ENCODE measurements around the gene CASP2. TPM values are rescaled to one million over a fixed set of nuclear protein-coding genes. Genes with fewer than 3 reads are reported as not detected.

The CASP2 gene
- total RNA-seq, 2 donors from 2014 or later, result 4.6 to 9.3 TPM

DNA sequence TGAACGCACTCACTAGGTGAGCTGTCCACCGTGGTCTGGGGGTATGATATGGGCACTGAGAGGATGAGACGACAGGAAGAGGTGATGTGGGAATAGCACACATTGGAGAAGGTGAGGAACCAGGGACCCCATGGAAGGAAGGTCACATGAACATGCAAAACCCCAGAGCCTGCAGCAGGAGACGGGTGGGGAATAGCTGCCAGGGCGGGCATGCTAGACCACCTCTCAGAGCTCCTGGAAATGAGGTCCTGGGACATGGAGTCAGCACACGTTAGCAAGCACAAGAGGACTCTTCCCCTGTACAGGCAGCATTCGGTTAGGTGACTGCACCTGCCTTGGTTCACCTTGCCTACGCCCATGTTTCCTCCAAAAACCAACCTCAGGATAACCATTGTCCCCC, 66.2 kb downstream of the CASP2 start:
- Histone ChIP-seq H3K4me3 (no peak overlapping the region), H3K27ac (no peak overlapping the region), H3K36me3 (replicated peaks in 1 of 2; ENCODE audit: insufficient read depth in 1 of 2, low read depth in 2 of 2) (no peaks in the 10 kb centered on the region), H3K9me3 (no peaks in the 10 kb centered on the region), H3K4me1 (no peaks in the 10 kb centered on the region), H3K27me3 (no peaks in the 10 kb centered on the region)
- no peak for ATAC-seq
- intact Hi-C loops (cut with DNase I), result no loop called here
- WGBS, 2 donors, result 71 to 77% methylated on average over 6 to 8 of the region's 8 CpGs
- DNase-seq, result no peak
- no peak for TF ChIP-seq POLR2A (IDR thresholded peaks at IDR 0.05)
- TF ChIP-seq, protein P1, sequence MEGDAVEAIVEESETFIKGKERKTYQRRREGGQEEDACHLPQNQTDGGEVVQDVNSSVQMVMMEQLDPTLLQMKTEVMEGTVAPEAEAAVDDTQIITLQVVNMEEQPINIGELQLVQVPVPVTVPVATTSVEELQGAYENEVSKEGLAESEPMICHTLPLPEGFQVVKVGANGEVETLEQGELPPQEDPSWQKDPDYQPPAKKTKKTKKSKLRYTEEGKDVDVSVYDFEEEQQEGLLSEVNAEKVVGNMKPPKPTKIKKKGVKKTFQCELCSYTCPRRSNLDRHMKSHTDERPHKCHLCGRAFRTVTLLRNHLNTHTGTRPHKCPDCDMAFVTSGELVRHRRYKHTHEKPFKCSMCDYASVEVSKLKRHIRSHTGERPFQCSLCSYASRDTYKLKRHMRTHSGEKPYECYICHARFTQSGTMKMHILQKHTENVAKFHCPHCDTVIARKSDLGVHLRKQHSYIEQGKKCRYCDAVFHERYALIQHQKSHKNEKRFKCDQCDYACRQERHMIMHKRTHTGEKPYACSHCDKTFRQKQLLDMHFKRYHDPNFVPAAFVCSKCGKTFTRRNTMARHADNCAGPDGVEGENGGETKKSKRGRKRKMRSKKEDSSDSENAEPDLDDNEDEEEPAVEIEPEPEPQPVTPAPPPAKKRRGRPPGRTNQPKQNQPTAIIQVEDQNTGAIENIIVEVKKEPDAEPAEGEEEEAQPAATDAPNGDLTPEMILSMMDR (IDR thresholded peaks at IDR 0.05), result no peak

DNA sequence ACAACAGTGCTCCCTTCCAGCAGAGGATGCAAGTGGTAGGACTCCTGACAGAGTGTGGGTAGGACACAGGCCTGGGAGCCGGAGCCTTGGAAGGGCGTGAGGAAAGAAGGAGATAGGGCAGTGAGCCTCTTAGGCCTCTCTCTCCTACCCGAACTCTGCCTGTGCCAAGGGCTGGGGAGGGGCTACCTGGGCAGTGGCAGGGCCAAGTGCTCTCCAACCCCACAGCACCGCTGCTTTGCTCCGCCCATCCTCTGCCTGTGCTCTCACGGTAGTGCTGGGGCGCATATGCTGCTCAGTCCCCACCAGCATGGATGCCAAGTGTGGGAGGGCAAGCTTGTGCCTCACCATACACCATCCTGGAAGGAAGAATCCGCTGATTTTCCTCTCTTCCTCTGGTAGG, 66.8 kb downstream of the CASP2 start:
- no peak for TF ChIP-seq POLR2A (IDR thresholded peaks at IDR 0.05)
- TF ChIP-seq, protein P1 (IDR thresholded peaks at IDR 0.05), result no peak
- Histone ChIP-seq H3K36me3 (replicated peaks in 1 of 2; ENCODE audit: insufficient read depth in 1 of 2, low read depth in 2 of 2) (no peaks in the 10 kb centered on the region), H3K4me3 (no peak overlapping the region), H3K27ac (no peak overlapping the region), H3K4me1 (no peaks in the 10 kb centered on the region), H3K9me3 (no peaks in the 10 kb centered on the region), H3K27me3 (no peaks in the 10 kb centered on the region)
- ATAC-seq, result no peak
- no peak for DNase-seq
- intact Hi-C loops (cut with DNase I), result no loop called here
- 79 to 86% methylated on average over 5 to 8 of the region's 8 CpGs for WGBS, 2 donors

DNA sequence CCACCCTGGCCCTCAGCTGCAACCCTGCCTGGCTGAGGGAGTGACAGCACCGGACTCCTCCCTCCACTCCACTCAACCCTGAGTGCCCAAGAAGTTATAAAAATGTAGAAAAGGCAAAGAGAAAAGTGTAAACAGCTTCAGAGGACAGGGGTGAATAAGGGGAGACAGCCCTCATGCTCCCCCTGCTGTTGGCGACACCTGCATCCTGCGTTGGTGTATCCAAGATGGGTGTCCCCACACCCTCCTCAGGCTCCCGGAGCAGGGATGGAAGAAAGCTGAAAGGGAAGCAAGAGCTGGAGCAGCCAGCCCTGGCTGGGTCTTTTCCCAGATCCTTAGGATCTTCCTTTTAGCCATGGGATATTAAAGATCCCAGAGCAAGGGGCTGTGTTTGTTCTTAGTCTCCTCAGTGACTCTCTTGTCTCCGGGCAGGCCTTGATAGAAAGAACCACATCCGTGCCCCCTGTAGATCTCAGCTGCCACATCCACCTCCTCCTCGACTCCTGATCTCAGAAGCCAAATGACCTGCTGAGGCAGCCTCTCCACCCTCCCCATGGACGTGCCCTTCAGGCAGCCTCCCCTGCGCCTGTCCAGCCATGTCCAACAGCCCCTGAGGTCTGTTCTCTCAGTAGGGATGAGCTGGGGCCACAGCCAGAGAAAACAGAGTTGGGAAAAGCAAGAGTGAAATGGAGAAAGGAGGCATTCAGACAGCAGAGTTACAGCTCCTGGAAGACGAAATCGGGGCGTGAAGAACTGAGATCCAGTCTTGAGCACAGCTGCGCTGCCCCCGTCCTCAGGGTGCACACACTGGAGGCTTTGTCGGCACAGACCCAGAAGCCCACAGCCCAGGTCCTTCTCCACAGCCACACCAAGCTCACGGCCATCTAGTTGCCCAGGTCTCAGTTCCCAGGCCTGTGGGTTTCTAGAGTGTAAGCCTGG, 67.6 kb downstream of the CASP2 start:
- H3K27ac ChIP-seq, result no peak overlapping the region
- H3K27me3 ChIP-seq, result no peaks in the 10 kb centered on the region
- intact Hi-C loops (cut with DNase I), result no loop called here
- H3K4me3 ChIP-seq, result no peak overlapping the region
- TF ChIP-seq, protein P1 (IDR thresholded peaks at IDR 0.05), result no peak
- TF ChIP-seq POLR2A (IDR thresholded peaks at IDR 0.05), result no peak
- H3K9me3 ChIP-seq, result no peaks in the 10 kb centered on the region
- H3K36me3 ChIP-seq (replicated peaks in 1 of 2; ENCODE audit: insufficient read depth in 1 of 2, low read depth in 2 of 2), result no peaks in the 10 kb centered on the region
- ATAC-seq (no peak), DNase-seq (no peak)
- no peaks in the 10 kb centered on the region for H3K4me1 ChIP-seq
- 77 to 84% methylated on average over 15 to 16 of the region's 16 CpGs for WGBS, 2 donors

DNA sequence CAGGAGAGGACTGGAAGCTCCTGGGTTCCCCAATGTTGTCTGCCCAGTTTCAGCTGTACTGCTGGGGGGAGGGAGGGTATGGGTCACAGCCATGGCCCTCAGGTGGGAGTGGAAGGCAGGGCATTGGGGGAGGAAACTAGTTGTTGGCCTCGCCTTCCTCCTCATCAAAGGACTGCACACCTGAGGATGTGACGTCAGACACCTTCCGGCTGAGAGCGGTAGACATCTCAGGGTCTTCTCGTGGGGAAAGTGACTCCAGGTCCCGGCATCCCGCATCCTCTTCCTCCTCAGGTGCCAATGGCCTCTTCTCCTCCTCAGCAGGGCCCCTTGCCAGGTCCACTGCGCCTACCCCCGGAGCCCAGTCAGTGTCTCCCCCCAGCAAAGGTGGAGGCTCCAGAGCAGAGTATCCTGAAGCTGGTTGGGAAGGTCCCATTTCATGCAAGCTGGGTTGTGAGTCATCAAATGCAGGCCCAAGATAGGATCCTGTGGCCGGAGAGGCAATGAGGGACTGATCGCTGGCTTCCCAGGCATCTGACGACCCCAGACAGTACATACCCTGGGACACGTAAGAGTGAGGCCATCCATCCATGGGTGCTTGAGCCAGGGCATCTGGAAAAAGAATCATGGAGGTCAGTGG, 68.4 kb downstream of the CASP2 start:
- H3K36me3 ChIP-seq (replicated peaks in 1 of 2; ENCODE audit: insufficient read depth in 1 of 2, low read depth in 2 of 2), result no peaks in the 10 kb centered on the region
- no peaks in the 10 kb centered on the region for H3K9me3 ChIP-seq
- no peak for DNase-seq
- no peak overlapping the region for H3K4me3 ChIP-seq
- no peak for ATAC-seq
- peaks cover 0 to 2% of the 10 kb centered on the region in 2 donors for H3K27me3 ChIP-seq
- H3K27ac ChIP-seq, result no peak overlapping the region
- WGBS, 2 donors, result 84 to 86% methylated on average over 13 of the region's 13 CpGs
- TF ChIP-seq POLR2A (IDR thresholded peaks at IDR 0.05), result no peak
- TF ChIP-seq, protein P1 (IDR thresholded peaks at IDR 0.05), result no peak
- intact Hi-C loops (cut with DNase I), result no loop called here
- peaks cover 2% of the 10 kb centered on the region for H3K4me1 ChIP-seq

Small RNAs within 50 kb of the gene (small RNA-seq; reads per million reads assigned to genes)
- not detected for gene RN7SL481P
- not detected for gene RN7SL535P

Other genes with a start within 250 kb of the CASP2 start
- gene OR6V1, start 236.0 kb upstream of the CASP2 start, total RNA-seq, result not detected
- gene PIP, start 156.3 kb upstream of the CASP2 start, total RNA-seq, result not detected
- not detected for gene TAS2R39, start 104.9 kb upstream of the CASP2 start, total RNA-seq
- gene TAS2R40, start 66.3 kb upstream of the CASP2 start, total RNA-seq, result not detected
- gene GSTK1, start 24.9 kb upstream of the CASP2 start, total RNA-seq, result 100 to 1,000 TPM in 1 of 2 donors, 10 to 100 TPM in 1; 75.8 to 109 TPM
- gene TMEM139, start 3.4 kb upstream of the CASP2 start, total RNA-seq, result 10 to 100 TPM; 13.2 to 23.9 TPM
- gene CLCN1, start 27.8 kb downstream of the CASP2 start, total RNA-seq, result not detected
- under 1 TPM in 1 of 2 donors, not detected in 1; 0.26 TPM for gene FAM131B, start 74.4 kb downstream of the CASP2 start, total RNA-seq
- gene ZYX, start 93.0 kb downstream of the CASP2 start, total RNA-seq, result 10 to 100 TPM; 40.2 to 60.6 TPM
- gene EPHA1, start 120.5 kb downstream of the CASP2 start, total RNA-seq, result 10 to 100 TPM in 1 of 2 donors, 1 to 10 TPM in 1; 9.9 to 14.3 TPM
- not detected for gene TAS2R60, start 155.1 kb downstream of the CASP2 start, total RNA-seq
- gene TAS2R41, start 189.5 kb downstream of the CASP2 start, total RNA-seq, result not detected